GM18951 (cell line): ENCODE data around the gene SLC39A11.

Source experiments
- POLR2A ChIP-seq: IDR thresholded peaks from 4 replicates; pipeline ENCODE4 v1.6.1; 2011; ENCODE audit warnings: mild to moderate bottlenecking; ENCODE audit not compliant: insufficient read length, insufficient read depth; ENCODE audit errors: extremely low read depth
- in situ Hi-C: fragments of 300-500 bp; cut with MboI; formaldehyde crosslinking; loops from one replicate; pipeline ENCODE4 v1.12.0; 2022; ENCODE audit warnings: low sequenced_read_pairs, mixed read lengths, inconsistent platforms; ENCODE audit not compliant: unreplicated experiment

The SLC39A11 gene

GRCh38 chr17:72618001-72618509 is 474.4 kb downstream of the SLC39A11 start:
- in situ Hi-C loops: no loop called here
- TF ChIP-seq POLR2A: peak; percentile 12

DNA sequence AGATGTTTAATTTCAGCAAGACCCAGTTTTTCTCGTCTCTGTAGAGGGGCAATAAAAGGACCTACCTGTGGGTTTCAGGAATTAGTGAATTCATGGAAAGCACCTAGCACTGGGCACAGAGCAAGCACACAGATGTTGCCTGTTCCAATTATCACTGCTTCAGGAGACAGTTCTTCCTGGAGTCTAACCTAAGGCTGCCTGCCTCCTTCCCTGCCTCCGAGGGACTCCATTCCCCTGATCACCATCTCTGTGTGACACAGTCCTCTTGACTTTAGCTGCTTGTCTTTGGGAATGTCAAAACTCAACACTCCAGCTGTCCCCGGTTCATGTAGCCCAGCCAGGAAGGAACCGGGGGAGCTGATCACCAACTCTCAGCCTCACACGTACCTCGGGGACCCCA is 474.9 kb downstream of the SLC39A11 start:
- in situ Hi-C loops: no loop called here
- TF ChIP-seq POLR2A: no peak

GRCh38 chr17:72616447-72616846 is 476.0 kb downstream of the SLC39A11 start:
- in situ Hi-C loops: no loop called here
- no peak for TF ChIP-seq POLR2A

DNA sequence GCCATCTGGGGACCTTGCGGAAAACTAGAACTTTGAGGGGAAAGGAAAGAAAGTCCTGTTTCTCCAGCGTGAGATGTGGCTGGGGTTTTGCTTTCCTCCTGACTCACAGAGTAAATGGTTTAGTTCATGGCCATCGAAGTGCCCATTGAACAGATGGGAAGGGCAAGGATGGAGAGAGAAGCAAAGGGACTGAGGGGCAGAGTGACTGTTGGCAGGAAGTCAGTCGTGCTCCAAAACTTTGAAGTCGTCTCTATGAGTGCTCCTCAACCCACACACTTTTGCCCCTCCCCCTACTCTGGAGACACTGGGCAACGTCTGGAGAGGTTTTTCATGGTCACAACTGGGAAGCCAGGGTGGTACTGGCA is 476.9 kb downstream of the SLC39A11 start:
- in situ Hi-C loops: no loop called here
- no peak for TF ChIP-seq POLR2A

DNA sequence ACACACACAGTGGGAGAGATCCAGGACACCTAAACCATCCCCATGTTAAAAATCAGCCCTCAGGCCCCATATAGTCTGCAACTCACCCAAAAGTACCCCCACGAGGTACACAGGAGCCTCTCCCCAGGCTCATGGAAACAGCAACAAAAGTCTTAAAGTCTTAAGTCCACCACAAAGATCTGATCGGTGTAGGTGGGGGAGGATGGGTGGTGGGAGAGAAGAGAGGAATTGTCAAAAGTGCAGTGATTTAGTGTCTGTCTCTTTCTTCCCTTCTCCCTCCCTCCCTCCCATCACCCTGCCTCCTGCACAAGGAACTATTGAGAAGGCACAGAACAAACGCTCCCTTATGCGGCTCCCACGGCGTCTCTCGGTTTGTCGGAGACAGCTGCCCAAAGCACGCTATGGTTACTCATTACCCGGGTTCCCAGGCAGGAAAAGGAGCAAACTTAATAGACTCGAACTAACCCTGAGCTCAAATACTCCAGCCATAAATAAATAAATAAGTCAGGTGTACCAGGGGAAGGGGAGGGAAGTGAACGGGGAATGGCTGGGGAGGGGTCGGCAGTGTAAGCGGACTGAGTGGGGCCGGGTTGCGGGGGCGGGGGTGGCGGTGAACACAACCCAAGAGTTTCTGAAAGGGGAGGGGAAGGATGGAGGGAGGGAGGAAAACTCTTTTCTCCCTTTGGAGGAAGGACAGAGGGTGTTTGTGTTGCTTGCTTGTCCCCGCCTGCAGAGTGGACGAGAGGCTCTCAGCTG is 477.4 kb downstream of the SLC39A11 start:
- TF ChIP-seq POLR2A: no peak
- in situ Hi-C loops: no loop called here

GRCh38 chr17:72614476-72614870 is 478.0 kb downstream of the SLC39A11 start:
- in situ Hi-C loops: no loop called here
- no peak for TF ChIP-seq POLR2A

DNA sequence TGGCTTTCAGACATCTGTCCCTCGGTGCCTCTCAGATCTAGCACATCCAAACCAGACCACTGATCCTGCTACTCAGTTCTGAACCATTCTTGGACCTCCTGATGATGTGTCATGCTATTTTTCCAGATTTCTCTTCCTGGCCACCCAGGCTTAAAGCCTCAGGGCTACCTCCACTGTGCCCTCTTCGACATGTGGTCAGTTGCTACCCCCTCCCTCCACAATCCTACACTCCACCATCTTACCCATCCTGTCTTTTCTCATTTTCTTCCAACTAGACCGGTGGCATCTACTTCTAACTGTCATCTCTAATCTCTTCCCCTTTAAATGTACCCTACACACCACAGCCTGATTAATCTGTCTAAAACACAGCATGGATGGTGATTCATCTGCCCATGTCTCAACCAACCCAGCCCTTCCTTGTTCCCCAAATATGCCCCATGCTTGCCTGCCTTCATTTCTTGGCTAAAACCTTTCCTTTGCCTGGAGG is 478.6 kb downstream of the SLC39A11 start:
- in situ Hi-C loops: no loop called here
- TF ChIP-seq POLR2A: no peak

GRCh38 chr17:72613396-72613795 is 479.1 kb downstream of the SLC39A11 start:
- in situ Hi-C loops: no loop called here
- no peak for TF ChIP-seq POLR2A

DNA sequence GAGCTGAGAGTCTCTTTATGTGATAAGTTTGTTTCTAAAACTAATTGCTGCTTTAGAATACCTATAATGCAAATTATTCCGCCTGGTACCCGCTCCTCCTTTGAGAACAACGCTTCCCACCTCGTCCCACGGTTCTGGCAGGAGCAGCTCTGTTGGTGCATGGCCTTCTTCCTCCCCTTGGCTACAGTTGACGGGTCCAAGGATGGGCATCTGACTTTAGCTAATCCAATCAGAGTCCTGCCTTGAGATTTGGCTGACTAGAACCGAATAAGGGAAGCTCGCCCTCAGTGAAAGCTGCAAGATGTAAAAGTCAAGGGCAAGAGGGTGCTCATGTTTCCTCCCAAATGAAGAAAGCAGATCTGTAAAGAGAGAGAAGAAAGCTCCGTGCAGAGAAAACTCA is 481.3 kb downstream of the SLC39A11 start:
- in situ Hi-C loops: no loop called here
- TF ChIP-seq POLR2A: no peak

DNA sequence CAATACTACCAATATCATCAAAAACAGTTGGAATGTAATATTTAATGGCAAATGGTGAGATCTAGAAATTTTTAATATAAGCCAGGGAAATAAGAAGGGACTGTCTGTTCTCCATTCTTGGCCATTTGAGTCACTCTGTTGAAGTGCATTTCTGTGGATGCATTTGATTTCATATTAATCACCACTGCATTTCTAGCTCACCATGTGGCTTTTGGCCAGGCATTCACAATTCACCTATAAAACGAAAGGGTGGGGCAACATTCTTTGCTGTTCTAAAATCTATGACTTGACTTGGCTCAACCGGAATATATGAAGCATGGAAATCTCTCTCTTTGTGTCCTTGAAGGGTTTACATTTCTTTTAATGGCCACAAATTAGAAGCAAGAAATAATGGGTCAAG is 483.0 kb downstream of the SLC39A11 start:
- in situ Hi-C loops: no loop called here
- TF ChIP-seq POLR2A: no peak

DNA sequence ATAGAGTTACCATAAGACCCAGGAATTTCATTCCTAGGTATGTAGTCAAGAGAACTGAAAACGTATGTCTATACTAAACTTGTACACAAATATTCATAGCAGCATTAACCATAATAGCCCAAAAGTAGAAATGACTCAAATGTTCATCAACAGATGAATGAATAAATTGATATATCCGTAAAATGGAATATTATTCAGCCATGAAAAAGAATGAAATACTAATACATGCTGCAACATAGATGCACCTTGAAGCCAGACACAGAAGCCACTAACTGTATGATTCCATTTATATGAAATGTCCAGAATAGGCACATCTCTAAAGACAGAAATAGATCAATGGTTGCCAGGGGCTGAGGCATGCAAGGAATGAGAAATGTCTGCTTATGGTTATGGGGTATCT is 484.1 kb downstream of the SLC39A11 start:
- TF ChIP-seq POLR2A: no peak
- in situ Hi-C loops: no loop called here

- in situ Hi-C loops: no loop called here
- no peak for TF ChIP-seq POLR2A
Observed at GRCh38 chr17:72606656-72607055, 485.8 kb downstream of the SLC39A11 start.

DNA sequence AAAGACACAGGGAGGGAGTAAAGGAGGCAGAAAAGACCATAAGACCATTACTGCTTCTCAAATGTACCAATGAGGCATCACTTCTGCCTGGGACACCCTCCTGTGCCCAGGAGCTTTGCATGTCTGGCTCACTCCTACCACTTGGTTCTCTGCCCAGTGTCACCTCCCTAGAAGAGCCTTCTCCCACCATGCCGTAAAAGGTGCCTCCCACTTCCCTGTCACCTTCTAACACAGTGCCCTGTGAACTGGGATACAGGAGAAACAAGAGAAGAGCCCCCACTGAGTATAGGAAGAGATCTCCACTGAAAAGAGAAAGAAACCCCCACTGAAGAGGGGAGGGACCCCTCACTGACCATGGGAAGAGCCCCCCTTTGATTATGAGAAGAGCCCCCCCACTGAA is 486.9 kb downstream of the SLC39A11 start:
- in situ Hi-C loops: no loop called here
- TF ChIP-seq POLR2A: no peak

- TF ChIP-seq POLR2A: no peak
- in situ Hi-C loops: no loop called here
Observed at GRCh38 chr17:72604518-72604917, 488.0 kb downstream of the SLC39A11 start.
